ENCODE data around the gene PYGM.

PYGM gene

DNA sequence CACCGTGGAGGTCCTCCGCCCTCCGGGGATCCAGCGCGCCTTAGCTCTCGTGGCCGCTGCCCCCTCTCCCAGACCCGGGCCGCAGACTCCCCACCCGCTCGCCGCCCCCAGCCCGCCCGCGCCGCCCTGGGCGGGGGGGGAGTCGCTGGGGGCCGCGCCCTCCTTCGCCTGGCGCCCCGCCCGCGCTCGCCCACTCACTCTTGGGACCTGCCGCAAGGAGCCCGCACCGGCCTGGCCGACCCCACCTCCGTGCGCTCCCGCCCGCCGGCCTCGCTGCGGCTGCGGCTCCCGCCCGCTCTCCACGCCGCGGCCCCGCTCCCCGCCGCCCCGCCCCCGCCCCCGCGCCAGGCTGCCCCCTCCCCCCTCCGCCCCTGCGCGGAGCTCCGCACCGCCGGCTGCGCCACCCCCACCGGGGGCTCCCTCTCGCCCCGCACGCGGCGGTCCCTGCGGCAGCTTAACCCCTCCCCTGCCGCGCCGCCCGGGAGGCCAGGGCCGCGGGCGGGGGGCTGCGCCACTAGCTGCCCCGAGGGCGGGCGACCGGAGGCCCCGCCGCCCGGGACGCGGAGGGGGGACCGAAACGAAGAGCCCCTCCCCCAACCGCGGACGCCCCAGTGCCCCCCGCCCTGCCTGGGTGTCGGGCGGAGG lies 15.1 kb downstream of the PYGM start:
- H3K4me3 ChIP-seq (ENCODE audit: insufficient read depth, low read length, poor library complexity, severe bottlenecking): peak overlapping the region; percentile 53
- H3K27me3 ChIP-seq (ENCODE audit: low read length): no peaks in the 10 kb centered on the region
- no peaks in the 10 kb centered on the region for H3K9me3 ChIP-seq (ENCODE audit: insufficient read depth, low read length)
- H3K9me2 ChIP-seq (replicated peaks; ENCODE audit: insufficient read depth, low read length): no peaks in the 10 kb centered on the region
- peaks cover 14% of the 10 kb centered on the region; the same call in 1 of the 2 replicates for H3F3A ChIP-seq (ENCODE audit: insufficient read depth)
- peak overlapping the region; percentile 72 for H2AFZ ChIP-seq (ENCODE audit: low read depth, low read length, severe bottlenecking)
- H3K27ac ChIP-seq (ENCODE audit: low read depth, low read length): peak overlapping the region; percentile 68
- TF ChIP-seq EZH2phosphoT487 (conservative IDR thresholded peaks at IDR 0.05; ENCODE audit: low read length): no peak
- TF ChIP-seq CTCF (IDR thresholded peaks at IDR 0.05; ENCODE audit: insufficient read depth, low read length, poor library complexity, severe bottlenecking): no peak
- H4K20me1 ChIP-seq (ENCODE audit: low read depth, low read length): no peaks in the 10 kb centered on the region
- H3K4me2 ChIP-seq (ENCODE audit: low read depth, low read length, poor library complexity, severe bottlenecking): peak overlapping the region; percentile 89
- H3K79me2 ChIP-seq (ENCODE audit: insufficient read depth, low read length): no peaks in the 10 kb centered on the region
- H3K36me3 ChIP-seq (ENCODE audit: low read length): no peaks in the 10 kb centered on the region
- H3K9ac ChIP-seq (ENCODE audit: low read length): peak overlapping the region; percentile 55

DNA sequence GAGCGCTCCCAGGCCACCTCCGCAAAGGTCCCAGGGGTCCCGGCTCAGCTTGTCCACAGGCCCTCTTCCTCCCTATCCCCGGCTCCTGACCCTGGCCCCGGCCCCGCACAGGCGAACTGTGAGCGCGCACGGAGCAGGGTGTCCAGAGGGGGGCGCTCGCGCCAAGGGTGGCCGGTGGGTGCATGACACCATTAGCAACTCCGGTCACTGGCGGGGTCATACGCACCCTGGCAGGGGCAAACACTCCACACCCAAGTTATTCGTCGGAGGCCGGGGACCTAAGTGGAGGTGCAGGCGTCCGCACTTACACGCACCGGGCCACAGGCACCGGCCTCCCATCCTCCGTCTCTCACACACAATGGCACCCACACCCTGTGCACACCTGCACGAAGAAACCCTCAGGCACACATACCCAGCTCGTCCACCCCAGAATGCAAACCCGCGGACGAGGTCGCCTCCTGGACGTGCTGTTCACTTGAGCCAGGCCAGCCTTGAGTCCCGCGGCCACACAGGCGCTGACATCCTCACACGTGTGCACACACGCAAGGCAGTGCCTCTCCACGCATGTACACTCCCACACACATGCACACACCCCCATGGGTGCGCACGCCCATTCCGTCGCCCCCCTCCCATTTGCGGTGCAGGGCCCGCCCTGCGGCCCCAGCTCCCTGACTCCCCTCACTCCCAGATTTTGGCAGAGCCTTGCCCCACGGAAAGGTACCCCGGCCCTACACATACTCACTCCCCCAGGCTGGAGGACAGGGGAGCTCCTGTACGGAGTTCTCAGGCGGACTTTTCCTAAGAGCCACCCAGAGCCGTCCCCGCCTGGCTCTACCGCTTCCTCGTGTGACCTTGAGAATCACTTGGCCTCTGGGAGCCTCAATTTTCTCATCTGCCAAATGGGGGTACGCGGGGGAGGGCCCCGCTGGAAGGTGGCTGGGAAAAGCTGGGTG lies 15.9 kb downstream of the PYGM start, which contains the start of gene RASGRP2:
RASGRP2 (minus strand) TSS at position 552 of the 953 bp plus-strand sequence. CDS start 1,276 bp downstream, outside the sequence.
- Histone ChIP-seq H3K27ac (ENCODE audit: low read depth, low read length) (peak within 1 kb of the TSS; percentile 68; the same call in 1 of the 2 replicates), H3K27me3 (ENCODE audit: low read length) (no peaks in the 10 kb centered on the region), H3K9ac (ENCODE audit: low read length) (peak within 1 kb of the TSS; percentile 55)

More for the DNA sequence above, 15.9 kb downstream of the PYGM start, which contains the start of gene RASGRP2:
- Histone ChIP-seq H4K20me1 (ENCODE audit: low read depth, low read length) (no peaks in the 10 kb centered on the region), H3K4me2 (ENCODE audit: low read depth, low read length, poor library complexity, severe bottlenecking) (peak within 1 kb of the TSS; percentile 89), H3K9me2 (replicated peaks; ENCODE audit: insufficient read depth, low read length) (no peaks in the 10 kb centered on the region), H2AFZ (ENCODE audit: low read depth, low read length, severe bottlenecking) (peak within 1 kb of the TSS; percentile 72), H3F3A (ENCODE audit: insufficient read depth) (peaks cover 14% of the 10 kb centered on the region; the same call in 1 of the 2 replicates), H3K4me3 (ENCODE audit: insufficient read depth, low read length, poor library complexity, severe bottlenecking) (peak within 1 kb of the TSS; percentile 53), H3K79me2 (ENCODE audit: insufficient read depth, low read length) (no peaks in the 10 kb centered on the region), H3K9me3 (ENCODE audit: insufficient read depth, low read length) (no peaks in the 10 kb centered on the region), H3K36me3 (ENCODE audit: low read length) (no peaks in the 10 kb centered on the region)
- TF ChIP-seq CTCF (IDR thresholded peaks at IDR 0.05; ENCODE audit: insufficient read depth, low read length, poor library complexity, severe bottlenecking): peak; percentile 85
- TF ChIP-seq EZH2phosphoT487 (conservative IDR thresholded peaks at IDR 0.05; ENCODE audit: low read length): no peak
